Breast epithelium (tissue), 4 donors: ENCODE results near the gene OBI1. TPM values are rescaled to one million over a fixed set of nuclear protein-coding genes. Genes with fewer than 3 reads are reported as not detected.

Source experiments
- DNase-seq, 2 donors: peaks; one replicate each; pipeline ENCODE4 v3.0.0-alpha.2; 2019; ENCODE audit warnings: low spot score in 2 of 2
- H3K27ac ChIP-seq, 2 donors: fragments of 200-600 bp; sonication (generic) in 1 of 2; one replicate each; pipeline ENCODE4 v1.5.1; 2016 to 2019; ENCODE audit warnings: mild to moderate bottlenecking in 1 of 2
- H3K27me3 ChIP-seq, 2 donors: fragments of 200-600 bp; sonication (generic) in 1 of 2; one replicate each; pipeline versions ENCODE4 v1.5.1 to v1.6.0; 2017 to 2019; ENCODE audit warnings: control low read depth in 1 of 2, mild to moderate bottlenecking in 1 of 2
- H3K36me3 ChIP-seq: fragments of 200-600 bp; one replicate; pipeline ENCODE4 v1.5.1; 2019
- H3K4me1 ChIP-seq, 2 donors: fragments of 200-600 bp; sonication (generic); one replicate each; pipeline ENCODE4 v1.5.1; 2016 to 2019; ENCODE audit warnings: control low read depth in 1 of 2
- H3K4me3 ChIP-seq, 3 donors: fragments of 200-600 bp; sonication (generic); 1 replicate in 2 of 3; 2 replicates in 1 of 3; pipeline ENCODE4 v1.5.1; 2016 to 2019; ENCODE audit warnings: mild to moderate bottlenecking in 3 of 3, moderate library complexity in 2 of 3
- H3K9me3 ChIP-seq, 2 donors: fragments of 200-600 bp; sonication (generic) in 1 of 2; one replicate each; pipeline ENCODE4 v1.5.1; 2016 to 2019; ENCODE audit warnings: control low read depth in 1 of 2
- CTCF ChIP-seq, 3 donors: fragments of 450-650 bp; IDR thresholded peaks; one replicate each; pipeline ENCODE4 v1.5.1; 2016 to 2017; ENCODE audit warnings: antibody characterized with exemption in 3 of 3, mild to moderate bottlenecking in 3 of 3, moderate library complexity in 3 of 3
- POLR2A ChIP-seq: fragments of 450-650 bp; IDR thresholded peaks from one replicate; pipeline ENCODE4 v1.6.1; 2016; ENCODE audit warnings: antibody characterized with exemption, mild to moderate bottlenecking, moderate library complexity
- POLR2AphosphoS5 ChIP-seq, 3 donors: sonication (generic); formaldehyde crosslinking; IDR thresholded peaks; one replicate each; pipeline ENCODE4 v1.6.1; 2017; ENCODE audit warnings: antibody characterized with exemption in 3 of 3
- intact Hi-C: fragments of 100-400 bp; cut with DNase I; formaldehyde crosslinking; loops from one replicate; pipeline ENCODE4 v1.15.1; 2023; ENCODE audit warnings: low total_unique reads
- total RNA-seq, 3 donors: library from RNA; depleted of rRNA; stranded (reverse); fragments of >200 nt; gene quantifications; one replicate each; pipeline ENCODE4 v1.1.0, GENCODE V29; 2016

The OBI1 gene
- total RNA-seq, 3 donors from 2014 or later = 10.1 to 14.0 (median 13.4) TPM

GRCh38 chr13:78618411-78618810 is 40.5 kb downstream of the OBI1 start:
- Histone ChIP-seq H3K36me3 (peaks cover 5% of the 10 kb centered on the region), H3K4me1 (no peaks in the 10 kb centered on the region), H3K27me3 (no peaks in the 10 kb centered on the region), H3K4me3 (no peak overlapping the region), H3K27ac (no peak overlapping the region), H3K9me3 (no peaks in the 10 kb centered on the region)
- no peak for DNase-seq
- TF ChIP-seq CTCF (IDR thresholded peaks at IDR 0.05) (no peak), POLR2A (no peak), POLR2AphosphoS5 (IDR thresholded peaks at IDR 0.05) (no peak)
- intact Hi-C loops = no loop called here

GRCh38 chr13:78611040-78611439 is 47.9 kb downstream of the OBI1 start:
- Histone ChIP-seq H3K36me3 (no peaks in the 10 kb centered on the region), H3K4me3 (no peak overlapping the region), H3K27ac (no peak overlapping the region), H3K27me3 (peaks cover 7 to 45% of the 10 kb centered on the region in 2 donors), H3K9me3 (no peaks in the 10 kb centered on the region), H3K4me1 (peaks cover 0 to 5% of the 10 kb centered on the region in 2 donors)
- DNase-seq = no peak
- TF ChIP-seq POLR2AphosphoS5 (IDR thresholded peaks at IDR 0.05) (no peak), POLR2A (no peak), CTCF (IDR thresholded peaks at IDR 0.05) (no peak)
- intact Hi-C loops = no loop called here

- H3K36me3 ChIP-seq = no peaks in the 10 kb centered on the region
- H3K9me3 ChIP-seq = no peaks in the 10 kb centered on the region
- no peak for TF ChIP-seq CTCF (IDR thresholded peaks at IDR 0.05)
- TF ChIP-seq POLR2A = no peak
- TF ChIP-seq POLR2AphosphoS5 (IDR thresholded peaks at IDR 0.05) = no peak
- no peak for DNase-seq
- H3K27ac ChIP-seq = no peak overlapping the region
- no peak overlapping the region for H3K4me3 ChIP-seq
- peaks cover 0 to 5% of the 10 kb centered on the region in 2 donors for H3K4me1 ChIP-seq
- intact Hi-C loops = no loop called here
- H3K27me3 ChIP-seq = peaks cover 7 to 51% of the 10 kb centered on the region in 2 donors
Observed at GRCh38 chr13:78610381-78610883, 48.5 kb downstream of the OBI1 start.

GRCh38 chr13:78609464-78610205 is 49.3 kb downstream of the OBI1 start:
- H3K9me3 ChIP-seq = no peaks in the 10 kb centered on the region
- TF ChIP-seq POLR2A = no peak
- TF ChIP-seq POLR2AphosphoS5 (IDR thresholded peaks at IDR 0.05) = no peak
- peak overlapping the region; percentile 48 to 70 (median 51) for H3K4me3 ChIP-seq
- peaks cover 0 to 5% of the 10 kb centered on the region in 2 donors for H3K4me1 ChIP-seq
- intact Hi-C loops = no loop called here
- H3K27me3 ChIP-seq = peaks cover 12 to 59% of the 10 kb centered on the region in 2 donors
- no peaks in the 10 kb centered on the region for H3K36me3 ChIP-seq
- no peak for DNase-seq
- no peak overlapping the region for H3K27ac ChIP-seq

- peak overlapping the region; percentile 48 to 70 (median 51) for H3K4me3 ChIP-seq
- intact Hi-C loops = no loop called here
- H3K36me3 ChIP-seq = no peaks in the 10 kb centered on the region
- TF ChIP-seq POLR2A (no peak), CTCF (IDR thresholded peaks at IDR 0.05) (no peak), POLR2AphosphoS5 (IDR thresholded peaks at IDR 0.05) (no peak)
- no peak overlapping the region for H3K27ac ChIP-seq
- no peaks in the 10 kb centered on the region for H3K9me3 ChIP-seq
- peaks cover 12 to 64% of the 10 kb centered on the region in 2 donors for H3K27me3 ChIP-seq
- peaks cover 0 to 5% of the 10 kb centered on the region in 2 donors for H3K4me1 ChIP-seq
- DNase-seq = no peak
Observed at GRCh38 chr13:78608688-78609463, 50.1 kb downstream of the OBI1 start.
